Brain pericyte (primary cell): Measurements from ENCODE around the gene GSK3A.
A peak's percentile ranks its signal among the peaks of the same experiment; 100 is the strongest.

Source experiments
- DNase-seq: peaks from one replicate; pipeline ENCODE4 v3.0.0-alpha.2; 2012; ENCODE audit warnings: low read depth, low spot score

The GSK3A gene

GRCh38 chr19:42200116-42200715 is 42.2 kb downstream of the GSK3A start:
- no peak for DNase-seq

- DNase-seq = no peak
These were observed 42.8 kb downstream of the GSK3A start for GRCh38 chr19:42199440-42200115.

- no peak for DNase-seq
These were observed 43.5 kb downstream of the GSK3A start for GRCh38 chr19:42198676-42199439.

GRCh38 chr19:42197375-42197817 is 45.0 kb downstream of the GSK3A start:
- DNase-seq = no peak

GRCh38 chr19:42196011-42197001 is 46.1 kb downstream of the GSK3A start:
- DNase-seq = no peak

- no peak for DNase-seq
These were observed 48.7 kb downstream of the GSK3A start for GRCh38 chr19:42193706-42194105.

GRCh38 chr19:42193294-42193693 is 49.1 kb downstream of the GSK3A start:
- no peak for DNase-seq

- no peak for DNase-seq
These were observed 50.5 kb downstream of the GSK3A start for GRCh38 chr19:42191855-42192254.

GRCh38 chr19:42191330-42191729 is 51.1 kb downstream of the GSK3A start:
- no peak for DNase-seq

GRCh38 chr19:42189133-42189532 is 53.3 kb downstream of the GSK3A start:
- DNase-seq = no peak

- no peak for DNase-seq
These were observed 53.7 kb downstream of the GSK3A start for GRCh38 chr19:42188665-42189064.

GRCh38 chr19:42185277-42185676 is 57.1 kb downstream of the GSK3A start:
- DNase-seq = no peak

GRCh38 chr19:42184401-42184861 is 58.0 kb downstream of the GSK3A start:
- DNase-seq = peak; percentile 43
